PC-9 (cell line): Measurements from ENCODE around the gene RNF144A. TPM values are rescaled to one million over a fixed set of nuclear protein-coding genes. Genes with fewer than 3 reads are reported as not detected.

Source experiments
- BruUV-seq: library from RNA; stranded (reverse); fragments of 400-500 nt; replicated peaks from 2 replicates; lab custom pipeline; 2021; lab: Mats Ljungman, UMichigan
- CTCF ChIA-PET: fragments of 300-600 bp; sonication (Branson Sonifier 250); formaldehyde crosslinking; loops from one replicate; lab custom pipeline; 2022; ENCODE audit warnings: antibody characterized with exemption; lab: Charles Lee
- POLR2A ChIA-PET: fragments of 300-600 bp; sonication (Branson Sonifier 250); formaldehyde crosslinking; loops from one replicate; lab custom pipeline; 2022; ENCODE audit warnings: antibody characterized with exemption; ENCODE audit not compliant: unreplicated experiment; lab: Charles Lee
- DNase-seq, 2 experiments: peaks; one replicate each; pipeline versions ENCODE4 v3.0.0 to v3.0.0-alpha.2; 2015 to 2022; ENCODE audit warnings: mixed read lengths in 1 of 2
- H2AFZ ChIP-seq: fragments of 200-600 bp; sonication (generic); 2 replicates; pipeline ENCODE4 v1.8.1; 2017; ENCODE audit warnings: antibody characterized with exemption
- H3F3A ChIP-seq: fragments of 200-600 bp; sonication (generic); 2 replicates; pipeline ENCODE4 v1.8.1; 2017; ENCODE audit warnings: antibody characterized with exemption, mild to moderate bottlenecking, low read depth; ENCODE audit not compliant: insufficient read depth
- H3K27ac ChIP-seq: fragments of 200-600 bp; sonication (generic); 2 replicates; pipeline ENCODE4 v1.6.1; 2016; ENCODE audit warnings: mixed run types
- H3K27me3 ChIP-seq: fragments of 200-600 bp; sonication (generic); 2 replicates; pipeline ENCODE4 v1.6.1; 2016; ENCODE audit warnings: low read depth, mixed run types; ENCODE audit not compliant: insufficient read depth
- H3K36me3 ChIP-seq: fragments of 200-600 bp; sonication (generic); 2 replicates; pipeline ENCODE4 v1.6.1; 2016; ENCODE audit warnings: low read depth, mixed run types
- H3K4me1 ChIP-seq: fragments of 200-600 bp; sonication (generic); replicated peaks from 2 replicates; pipeline ENCODE4 v1.6.1; 2016; ENCODE audit warnings: mixed run types; ENCODE audit not compliant: insufficient read depth
- H3K4me2 ChIP-seq: fragments of 200-600 bp; sonication (generic); 2 replicates; pipeline ENCODE4 v1.6.1; 2017; ENCODE audit warnings: mixed run types
- H3K4me3 ChIP-seq: fragments of 200-600 bp; sonication (generic); 2 replicates; pipeline ENCODE4 v1.6.1; 2016; ENCODE audit warnings: mixed run types
- H3K79me2 ChIP-seq: fragments of 200-600 bp; sonication (generic); 2 replicates; pipeline ENCODE4 v1.6.1; 2017; ENCODE audit warnings: low read depth, mixed run types
- H3K9me2 ChIP-seq: fragments of 200-600 bp; sonication (generic); 2 replicates; pipeline ENCODE4 v1.8.1; 2017; ENCODE audit warnings: mild to moderate bottlenecking; ENCODE audit not compliant: insufficient read depth
- H3K9me3 ChIP-seq: fragments of 200-600 bp; sonication (generic); 2 replicates; pipeline ENCODE4 v1.8.1; 2016; ENCODE audit warnings: low read depth; ENCODE audit not compliant: insufficient read depth
- H4K20me1 ChIP-seq: fragments of 200-600 bp; sonication (generic); 2 replicates; pipeline ENCODE4 v1.8.1; 2017; ENCODE audit not compliant: insufficient read depth
- CTCF ChIP-seq: fragments of 200-600 bp; sonication (generic); conservative IDR thresholded peaks from 2 replicates; pipeline ENCODE4 v1.6.1; 2017; ENCODE audit warnings: mixed run types, antibody characterized with exemption, mild to moderate bottlenecking, moderate library complexity
- EZH2 ChIP-seq: fragments of 200-600 bp; sonication (generic); IDR thresholded peaks from 2 replicates; pipeline ENCODE4 v1.8.0; 2017; ENCODE audit warnings: antibody characterized with exemption, low read depth
- intact Hi-C: fragments of 100-400 bp; cut with micrococcal nuclease; formaldehyde crosslinking; loops from one replicate; pipeline ENCODE4 v1.10.0; 2022; ENCODE audit not compliant: unreplicated experiment
- total RNA-seq: library from RNA; stranded (reverse); gene quantifications from 2 replicates; pipeline ENCODE4 v1.2.3, GENCODE V29; 2021

The RNF144A gene
- total RNA-seq, 1 experiment from 2014 or later = 0.94 TPM

GRCh38 chr2:7020468-7020867 lies 103.3 kb downstream of the RNF144A start:
- no peak for DNase-seq
- no TSS peak for BruUV-seq
- Histone ChIP-seq H3K4me2 (no peak overlapping the region), H3K4me1 (no peaks in the 10 kb centered on the region), H3F3A (no peaks in the 10 kb centered on the region), H3K4me3 (no peak overlapping the region), H3K27ac (no peak overlapping the region), H4K20me1 (no peaks in the 10 kb centered on the region), H3K79me2 (no peaks in the 10 kb centered on the region), H3K9me2 (no peaks in the 10 kb centered on the region), H2AFZ (no peak overlapping the region), H3K27me3 (no peaks in the 10 kb centered on the region), H3K9me3 (no peaks in the 10 kb centered on the region), H3K36me3 (no peaks in the 10 kb centered on the region)
- ChIA-PET CTCF (no interaction called here), POLR2A (no interaction called here)
- intact Hi-C loops = no loop called here
- TF ChIP-seq EZH2 = no peak
- no peak for TF ChIP-seq CTCF

GRCh38 chr2:7020939-7021470 lies 103.8 kb downstream of the RNF144A start:
- CTCF ChIA-PET = no interaction called here
- Histone ChIP-seq H3K36me3 (no peaks in the 10 kb centered on the region), H3K27ac (no peak overlapping the region), H4K20me1 (no peaks in the 10 kb centered on the region), H3K4me2 (no peak overlapping the region), H3K9me2 (no peaks in the 10 kb centered on the region), H3K4me3 (no peak overlapping the region), H3K9me3 (no peaks in the 10 kb centered on the region), H3F3A (no peaks in the 10 kb centered on the region), H3K4me1 (no peaks in the 10 kb centered on the region), H3K79me2 (no peaks in the 10 kb centered on the region), H2AFZ (no peak overlapping the region), H3K27me3 (no peaks in the 10 kb centered on the region)
- POLR2A ChIA-PET = no interaction called here
- TF ChIP-seq EZH2 (no peak), CTCF (no peak)
- intact Hi-C loops = no loop called here
- no peak for DNase-seq
- BruUV-seq = no TSS peak

- Histone ChIP-seq H2AFZ (no peak overlapping the region), H3K9me3 (no peaks in the 10 kb centered on the region), H3K79me2 (no peaks in the 10 kb centered on the region), H3K27ac (no peak overlapping the region), H3F3A (no peaks in the 10 kb centered on the region), H3K9me2 (no peaks in the 10 kb centered on the region), H3K4me3 (no peak overlapping the region), H3K36me3 (no peaks in the 10 kb centered on the region), H3K27me3 (no peaks in the 10 kb centered on the region), H3K4me2 (no peak overlapping the region), H4K20me1 (no peaks in the 10 kb centered on the region), H3K4me1 (no peaks in the 10 kb centered on the region)
- TF ChIP-seq CTCF (no peak), EZH2 (no peak)
- POLR2A ChIA-PET = no interaction called here
- CTCF ChIA-PET = no interaction called here
- DNase-seq = no peak
- intact Hi-C loops = no loop called here
- BruUV-seq = no TSS peak
Measured at GRCh38 chr2:7022492-7023385, 105.5 kb downstream of the RNF144A start.
